ENCODE measurements around the gene ATG2A. TPM values are rescaled to one million over a fixed set of nuclear protein-coding genes. Genes with fewer than 3 reads are reported as not detected.

ATG2A gene
- total RNA-seq, 1 donor from 2014 or later, result 35.0 TPM

DNA sequence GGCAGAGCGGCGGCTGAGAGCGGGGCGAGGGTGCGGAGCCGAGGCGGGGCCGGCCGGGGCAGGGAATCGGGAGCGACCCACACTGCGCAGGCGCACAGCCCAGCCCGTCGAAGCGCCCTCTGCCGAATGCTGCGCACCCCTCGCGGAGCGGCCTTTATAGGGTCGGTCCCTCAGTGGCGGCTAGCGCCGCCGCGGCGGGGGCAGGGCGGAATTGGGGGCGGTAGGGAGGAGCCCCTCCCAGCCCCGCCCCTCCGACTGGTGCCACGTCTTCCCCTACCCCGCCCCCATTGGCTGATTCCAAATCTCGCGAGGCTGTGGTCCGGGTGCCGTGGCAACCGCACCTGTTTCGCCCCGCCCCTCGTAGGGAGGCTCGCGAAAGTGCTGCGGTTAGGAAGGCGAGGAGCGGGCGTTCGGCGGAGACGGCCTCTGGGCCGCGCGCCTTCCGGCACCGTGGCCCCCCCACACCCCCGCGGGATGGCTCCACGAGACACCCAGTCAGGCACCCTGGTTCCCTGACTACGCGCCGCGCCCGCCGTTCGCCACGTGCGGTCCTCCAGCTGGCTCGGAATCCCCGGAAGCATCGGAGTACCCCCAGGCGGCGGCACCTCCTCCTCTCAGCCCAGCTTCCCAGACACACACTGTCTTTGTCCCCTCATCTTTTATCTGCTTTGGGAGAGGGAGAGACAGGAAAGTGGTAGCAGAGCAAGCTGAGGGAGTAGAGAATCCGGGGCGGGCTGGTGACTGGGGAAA is 38.3 kb downstream of the ATG2A start, which contains the start of gene EHD1:
TSS of gene EHD1 (minus strand) at position 128 of the 750 bp plus-strand sequence. CDS start 157 bp downstream, outside the sequence.
- TF ChIP-seq, protein P1, sequence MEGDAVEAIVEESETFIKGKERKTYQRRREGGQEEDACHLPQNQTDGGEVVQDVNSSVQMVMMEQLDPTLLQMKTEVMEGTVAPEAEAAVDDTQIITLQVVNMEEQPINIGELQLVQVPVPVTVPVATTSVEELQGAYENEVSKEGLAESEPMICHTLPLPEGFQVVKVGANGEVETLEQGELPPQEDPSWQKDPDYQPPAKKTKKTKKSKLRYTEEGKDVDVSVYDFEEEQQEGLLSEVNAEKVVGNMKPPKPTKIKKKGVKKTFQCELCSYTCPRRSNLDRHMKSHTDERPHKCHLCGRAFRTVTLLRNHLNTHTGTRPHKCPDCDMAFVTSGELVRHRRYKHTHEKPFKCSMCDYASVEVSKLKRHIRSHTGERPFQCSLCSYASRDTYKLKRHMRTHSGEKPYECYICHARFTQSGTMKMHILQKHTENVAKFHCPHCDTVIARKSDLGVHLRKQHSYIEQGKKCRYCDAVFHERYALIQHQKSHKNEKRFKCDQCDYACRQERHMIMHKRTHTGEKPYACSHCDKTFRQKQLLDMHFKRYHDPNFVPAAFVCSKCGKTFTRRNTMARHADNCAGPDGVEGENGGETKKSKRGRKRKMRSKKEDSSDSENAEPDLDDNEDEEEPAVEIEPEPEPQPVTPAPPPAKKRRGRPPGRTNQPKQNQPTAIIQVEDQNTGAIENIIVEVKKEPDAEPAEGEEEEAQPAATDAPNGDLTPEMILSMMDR (IDR thresholded peaks at IDR 0.05; ENCODE audit: unreplicated experiment), result peak; percentile 58
- peak within 1 kb of the TSS; percentile 95 for H3K4me3 Mint-ChIP-seq (ENCODE audit: low read depth)
- H3K36me3 Mint-ChIP-seq (ENCODE audit: insufficient read depth), result peaks cover 7% of the 10 kb centered on the region
- H3K9me3 Mint-ChIP-seq (ENCODE audit: low read depth), result no peaks in the 10 kb centered on the region
- H3K27ac Mint-ChIP-seq, result peak within 1 kb of the TSS; percentile 96
- peak; percentile 99 for DNase-seq (ENCODE audit: low spot score, unreplicated experiment)
- peaks cover 31% of the 10 kb centered on the region for H3K4me1 Mint-ChIP-seq (ENCODE audit: low read depth)
- no peaks in the 10 kb centered on the region for H3K27me3 Mint-ChIP-seq

DNA sequence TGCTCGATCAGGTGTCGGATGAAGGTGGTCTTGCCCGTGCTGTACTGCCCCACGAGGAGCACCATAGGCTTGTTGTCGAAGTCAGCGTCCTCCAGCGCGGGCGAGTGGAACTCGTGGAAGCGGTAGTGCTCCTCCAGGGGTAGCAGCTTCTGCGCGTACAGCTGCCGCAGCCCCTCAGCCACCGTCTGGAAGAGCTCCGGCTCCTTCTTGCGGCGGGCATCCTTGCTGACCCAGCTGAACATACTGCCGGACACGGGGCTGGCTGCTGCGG is 38.9 kb downstream of the ATG2A start:
- Mint-ChIP-seq H3K4me1 (ENCODE audit: low read depth) (peaks cover 33% of the 10 kb centered on the region), H3K4me3 (ENCODE audit: low read depth) (peak overlapping the region; percentile 95), H3K9me3 (ENCODE audit: low read depth) (no peaks in the 10 kb centered on the region), H3K36me3 (ENCODE audit: insufficient read depth) (peaks cover 7% of the 10 kb centered on the region), H3K27me3 (no peaks in the 10 kb centered on the region), H3K27ac (peak overlapping the region; percentile 86)
- DNase-seq (ENCODE audit: low spot score, unreplicated experiment), result no peak
- TF ChIP-seq, protein P1 (IDR thresholded peaks at IDR 0.05; ENCODE audit: unreplicated experiment), result no peak

DNA sequence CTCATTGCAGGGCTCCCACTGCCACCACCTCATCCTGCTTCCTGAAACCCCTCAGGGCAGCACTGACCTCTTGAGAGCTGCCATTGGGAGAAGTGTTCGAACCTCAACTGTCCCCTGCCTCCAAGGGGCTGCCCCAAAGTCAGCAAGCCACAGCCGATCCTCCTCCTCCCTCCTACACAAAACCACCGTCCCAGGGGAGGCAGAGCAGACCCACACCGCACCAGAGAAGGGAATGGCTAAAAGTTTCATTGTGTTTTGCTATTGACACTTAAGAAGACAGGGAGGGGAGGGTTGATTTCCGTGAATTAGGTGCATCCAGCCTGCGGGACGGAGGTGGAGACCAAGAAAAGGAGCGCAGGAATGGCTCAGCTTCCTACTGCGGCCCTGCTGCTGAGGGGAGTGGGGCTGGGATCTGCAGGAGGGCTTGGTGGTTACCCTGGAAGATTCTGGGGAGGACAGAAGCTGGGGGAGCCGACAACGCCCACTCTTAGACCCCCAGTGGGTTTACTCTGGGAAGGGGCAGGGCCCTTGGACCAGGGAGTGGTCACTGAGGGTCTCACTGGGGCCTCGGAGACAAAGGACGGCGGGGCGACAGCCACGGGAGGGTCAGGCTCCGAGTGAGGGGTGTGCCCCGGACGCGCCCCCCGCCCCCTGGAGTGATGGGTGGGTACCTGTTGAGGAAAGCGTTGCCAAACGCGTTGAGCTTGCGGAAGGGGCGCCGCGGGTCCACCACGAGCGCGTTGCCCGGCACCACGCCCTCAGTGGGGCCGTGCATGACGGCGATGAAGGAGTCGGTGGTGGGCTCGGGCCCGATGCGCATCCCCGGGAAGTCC is 39.4 kb downstream of the ATG2A start:
- Mint-ChIP-seq H3K4me1 (ENCODE audit: low read depth) (peaks cover 38% of the 10 kb centered on the region), H3K9me3 (ENCODE audit: low read depth) (no peaks in the 10 kb centered on the region), H3K27me3 (no peaks in the 10 kb centered on the region), H3K36me3 (ENCODE audit: insufficient read depth) (peaks cover 8% of the 10 kb centered on the region), H3K4me3 (ENCODE audit: low read depth) (peak overlapping the region; percentile 95), H3K27ac (peak overlapping the region; percentile 86)
- TF ChIP-seq, protein P1 (IDR thresholded peaks at IDR 0.05; ENCODE audit: unreplicated experiment), result no peak
- no peak for DNase-seq (ENCODE audit: low spot score, unreplicated experiment)

DNA sequence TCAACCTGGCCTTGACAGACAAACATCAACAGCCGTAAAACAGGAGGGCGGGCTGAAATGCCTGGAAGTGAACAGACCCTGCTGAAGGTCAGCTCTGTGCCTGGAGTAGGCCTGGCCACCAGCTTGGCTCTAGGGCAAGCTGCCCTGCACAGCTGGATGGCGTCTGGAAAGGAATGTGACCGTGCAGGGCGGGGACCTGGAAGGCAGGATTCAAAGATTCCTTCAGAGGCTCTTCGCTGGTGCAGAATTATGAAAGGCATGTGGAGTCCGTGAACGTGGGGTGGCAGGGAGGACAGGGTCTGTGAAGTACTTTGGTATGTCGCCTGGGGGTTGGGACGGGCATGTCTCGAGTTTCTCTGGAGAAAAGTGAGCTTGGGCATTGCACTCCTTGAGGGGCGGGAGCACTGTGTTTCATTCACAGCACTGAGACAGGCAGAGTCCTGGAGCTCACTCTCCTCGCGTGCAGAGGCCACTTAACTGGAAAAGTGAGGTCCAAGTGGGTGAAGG is 40.1 kb downstream of the ATG2A start:
- no peaks in the 10 kb centered on the region for H3K27me3 Mint-ChIP-seq
- peak overlapping the region; percentile 86 for H3K27ac Mint-ChIP-seq
- no peaks in the 10 kb centered on the region for H3K9me3 Mint-ChIP-seq (ENCODE audit: low read depth)
- TF ChIP-seq, protein P1 (IDR thresholded peaks at IDR 0.05; ENCODE audit: unreplicated experiment), result no peak
- H3K4me1 Mint-ChIP-seq (ENCODE audit: low read depth), result peaks cover 39% of the 10 kb centered on the region
- DNase-seq (ENCODE audit: low spot score, unreplicated experiment), result no peak
- H3K36me3 Mint-ChIP-seq (ENCODE audit: insufficient read depth), result peaks cover 8% of the 10 kb centered on the region
- H3K4me3 Mint-ChIP-seq (ENCODE audit: low read depth), result peak overlapping the region; percentile 95

DNA sequence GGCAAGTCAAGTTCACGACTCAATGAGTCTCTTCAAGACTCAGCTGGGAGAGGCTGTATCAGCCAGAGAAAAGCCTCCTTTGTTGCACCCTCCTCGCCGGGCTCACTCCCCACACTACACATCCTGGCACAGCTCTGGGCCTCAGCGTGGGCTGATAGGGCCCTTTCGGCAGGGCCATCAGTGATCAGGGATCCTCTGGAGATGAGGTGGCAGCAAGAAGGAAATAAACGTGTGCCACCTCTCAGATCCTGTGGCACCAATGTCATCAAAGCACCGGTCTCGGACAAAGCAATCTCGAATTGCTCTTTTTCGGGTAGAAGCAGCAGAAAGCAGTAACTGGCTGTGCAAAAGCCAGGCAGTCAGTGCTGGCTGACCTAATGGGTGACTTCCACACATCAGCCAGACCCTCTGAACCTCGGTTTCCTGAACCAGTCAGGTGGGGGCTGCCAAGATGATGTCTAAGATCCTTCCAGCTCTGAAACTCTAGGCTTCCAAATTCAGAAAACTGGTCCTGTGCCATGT is 40.7 kb downstream of the ATG2A start:
- Mint-ChIP-seq H3K4me1 (ENCODE audit: low read depth) (peaks cover 45% of the 10 kb centered on the region), H3K9me3 (ENCODE audit: low read depth) (no peaks in the 10 kb centered on the region), H3K27ac (peak overlapping the region; percentile 86), H3K27me3 (no peaks in the 10 kb centered on the region), H3K4me3 (ENCODE audit: low read depth) (peak overlapping the region; percentile 95), H3K36me3 (ENCODE audit: insufficient read depth) (peaks cover 8% of the 10 kb centered on the region)
- TF ChIP-seq, protein P1 (IDR thresholded peaks at IDR 0.05; ENCODE audit: unreplicated experiment), result no peak
- DNase-seq (ENCODE audit: low spot score, unreplicated experiment), result no peak

Data from progenitor cell of endocrine pancreas (in vitro differentiated cells).